GM12878 (cell line): Measurements from ENCODE around the gene MITF.

Experiments used
- CHD1 ChIP-seq: IDR thresholded peaks from 2 replicates; pipeline ENCODE4 v1.6.1; 2012; ENCODE audit warnings: low read depth, low read length, improper control_type of control experiment
- CHD2 ChIP-seq: IDR thresholded peaks from 2 replicates; pipeline ENCODE4 v1.6.1; 2011; ENCODE audit warnings: low read depth, low read length, improper control_type of control experiment, borderline replicate concordance
- CTCF ChIP-seq, 3 experiments: IDR thresholded peaks in 2 of 3; conservative IDR thresholded peaks in 1 of 3; 2 replicates each; pipeline ENCODE4 v1.5.1; 2011; ENCODE audit warnings: low read depth in 3 of 3, low read length in 3 of 3, mild to moderate bottlenecking in 3 of 3, control low read depth in 2 of 3, moderate library complexity in 2 of 3, inconsistent platforms in 1 of 3, mixed read lengths in 1 of 3; ENCODE audit not compliant: control insufficient read depth in 2 of 3, insufficient read depth in 1 of 3; ENCODE audit errors: extremely low read depth in 1 of 3
- EP300 ChIP-seq, 2 experiments: fragments of 150-350 bp in 1 of 2; IDR thresholded peaks; 2 replicates each; pipeline ENCODE4 v1.6.1; 2011 to 2012; ENCODE audit warnings: low read depth in 2 of 2, low read length in 2 of 2, borderline replicate concordance in 1 of 2, improper control_type of control experiment in 1 of 2, inconsistent platforms in 1 of 2; ENCODE audit not compliant: control insufficient read depth in 1 of 2
- MTA2 ChIP-seq: fragments of 450-650 bp; IDR thresholded peaks from 2 replicates; pipeline ENCODE4 v1.6.1; 2016; ENCODE audit warnings: low read depth, mild to moderate bottlenecking, moderate library complexity
- POLR2AphosphoS5 ChIP-seq: IDR thresholded peaks from 2 replicates; pipeline ENCODE4 v1.6.1; 2011; ENCODE audit warnings: mild to moderate bottlenecking, low read length, inconsistent platforms
- YY1 ChIP-seq: IDR thresholded peaks from 2 replicates; pipeline ENCODE4 v1.6.1; 2011; ENCODE audit warnings: low read depth, mild to moderate bottlenecking, low read length

- TF ChIP-seq POLR2AphosphoS5 (no peak), CTCF (IDR thresholded peaks at IDR 0.05 in 2 of 3, conservative IDR thresholded peaks at IDR 0.05 in 1 of 3; ENCODE audit: control insufficient read depth in 2 of 3, extremely low read depth in 1 of 3, insufficient read depth in 1 of 3, low read depth in 3 of 3, low read length in 3 of 3) (no peak), CHD2 (no peak), CHD1 (no peak), YY1 (no peak), EP300 (IDR thresholded peaks at IDR 0.05; ENCODE audit: borderline replicate concordance in 1 of 2, control insufficient read depth in 1 of 2, low read depth in 2 of 2, low read length in 2 of 2) (no peak), MTA2 (no peak)
Measured at GRCh38 chr3:69731080-69731479, 8.2 kb upstream of the MITF start.
